Keratinocyte (primary cell): Measurements from ENCODE around the gene RHOA. TPM values are rescaled to one million over a fixed set of nuclear protein-coding genes. Genes with fewer than 3 reads are reported as not detected.

Experiments
- DNase-seq: peaks from one replicate; pipeline ENCODE4 v3.0.0-alpha.2; 2011; ENCODE audit warnings: low read depth, missing footprints, low spot score
- FAIRE-seq: peaks from 2 replicates; lab custom pipeline; 2011; peaks lifted over from hg19 to GRCh38; lab: Jason Lieb, UNC
- H2AFZ ChIP-seq: 2 replicates; pipeline ENCODE4 v1.6.0; 2012; ENCODE audit warnings: low read length, control low read depth, inconsistent platforms; ENCODE audit not compliant: control insufficient read depth
- H3K27ac ChIP-seq: 2 replicates; pipeline ENCODE4 v1.5.1; 2011; ENCODE audit warnings: low read length; ENCODE audit not compliant: control insufficient read depth, insufficient read depth
- H3K27me3 ChIP-seq: 3 replicates; pipeline ENCODE4 v1.6.0; 2011; ENCODE audit warnings: low read length; ENCODE audit not compliant: control insufficient read depth, insufficient read depth; ENCODE audit errors: extremely low read depth
- H3K36me3 ChIP-seq, 2 experiments: 2 replicates in 1 of 2; 3 replicates in 1 of 2; pipeline ENCODE4 v1.5.1; 2011; ENCODE audit warnings: low read length in 2 of 2, mild to moderate bottlenecking in 1 of 2; ENCODE audit not compliant: control insufficient read depth in 2 of 2, insufficient read depth in 2 of 2; ENCODE audit errors: extremely low read depth in 1 of 2
- H3K4me1 ChIP-seq: 3 replicates; pipeline ENCODE4 v1.5.1; 2011; ENCODE audit warnings: low read length; ENCODE audit not compliant: control insufficient read depth, insufficient read depth; ENCODE audit errors: extremely low read depth
- H3K4me2 ChIP-seq: 3 replicates; pipeline ENCODE4 v1.6.0; 2011; ENCODE audit warnings: low read depth, low read length; ENCODE audit not compliant: control insufficient read depth, insufficient read depth; ENCODE audit errors: extremely low read depth
- H3K4me3 ChIP-seq, 3 experiments: fragments of 200-600 bp in 1 of 3; sonication (generic) in 1 of 3; 2 replicates in 2 of 3; 3 replicates in 1 of 3; pipeline ENCODE4 v1.5.1; 2011 to 2016; ENCODE audit warnings: low read length in 3 of 3, mild to moderate bottlenecking in 3 of 3, control low read depth in 2 of 3, inconsistent platforms in 1 of 3, low read depth in 1 of 3, mixed read lengths in 1 of 3, mixed run types in 1 of 3, moderate library complexity in 1 of 3; ENCODE audit not compliant: control insufficient read depth in 2 of 3, insufficient read depth in 2 of 3; ENCODE audit errors: extremely low read depth in 1 of 3
- H3K79me2 ChIP-seq: 2 replicates; pipeline ENCODE4 v1.6.0; 2012; ENCODE audit warnings: low read length; ENCODE audit not compliant: control insufficient read depth, insufficient read depth
- H3K9ac ChIP-seq: 3 replicates; pipeline ENCODE4 v1.6.0; 2011; ENCODE audit warnings: low read length; ENCODE audit not compliant: control insufficient read depth, insufficient read depth; ENCODE audit errors: extremely low read depth
- H3K9me1 ChIP-seq: 3 replicates; pipeline ENCODE4 v1.6.0; 2011; ENCODE audit warnings: low read length; ENCODE audit not compliant: control insufficient read depth, insufficient read depth; ENCODE audit errors: extremely low read depth
- H3K9me3 ChIP-seq: 2 replicates; pipeline ENCODE4 v1.5.1; 2012; ENCODE audit warnings: low read depth, low read length; ENCODE audit not compliant: control insufficient read depth
- H4K20me1 ChIP-seq: 3 replicates; pipeline ENCODE4 v1.6.0; 2011; ENCODE audit warnings: low read length; ENCODE audit not compliant: control insufficient read depth, insufficient read depth; ENCODE audit errors: extremely low read depth
- CTCF ChIP-seq, 3 experiments: IDR thresholded peaks in 1 of 3; conservative IDR thresholded peaks in 1 of 3; optimal IDR thresholded peaks in 1 of 3; 2 replicates in 2 of 3; 3 replicates in 1 of 3; pipeline versions ENCODE3 to v1.5.1; 2011; ENCODE audit warnings: low read length in 3 of 3, mild to moderate bottlenecking in 3 of 3, moderate library complexity in 2 of 3, control low read depth in 1 of 3, inconsistent platforms in 1 of 3; ENCODE audit not compliant: insufficient read depth in 2 of 3; ENCODE audit errors: extremely low read depth in 1 of 3
- EZH2 ChIP-seq: IDR thresholded peaks from one replicate; pipeline ENCODE4 v1.6.1; 2012; ENCODE audit warnings: inconsistent platforms, mild to moderate bottlenecking, low read length, moderate library complexity
- dilution Hi-C: fragments of 300-500 bp; cut with MboI; formaldehyde crosslinking; loops from one replicate; pipeline ENCODE4 v1.7.0; 2020; ENCODE audit warnings: low sequenced_read_pairs; ENCODE audit not compliant: extremely low pct_ligation_motif_present
- polyA plus RNA-seq, 5 experiments: library from polyadenylated mRNA; depleted of rRNA in 3 of 5; stranded (reverse) in 3 of 5; stranded (forward) in 1 of 5; unstranded in 1 of 5; fragments of >200 nt; gene quantifications; 1 replicate in 1 of 5; 2 replicates in 3 of 5; 3 replicates in 1 of 5; pipeline versions ENCODE4 v1.2.1 to v1.2.3, GENCODE V29; 2011 to 2012; ENCODE audit warnings: missing spikeins in 2 of 5, low read depth in 1 of 5, low replicate concordance in 1 of 5

RHOA gene
- polyA plus RNA-seq, 1 donor (not counting 4 experiments of a cell fraction or from before 2014, with no cell fraction given), result 332 TPM

- dilution Hi-C loops, result no loop called here
- Histone ChIP-seq H3K4me2 (no peak overlapping the region), H4K20me1 (no peaks in the 10 kb centered on the region), H3K9me3 (no peaks in the 10 kb centered on the region), H3K4me3 (no peak overlapping the region), H3K4me1 (peaks cover 27% of the 10 kb centered on the region), H3K27ac (no peak overlapping the region), H2AFZ (no peak overlapping the region), H3K9ac (no peak overlapping the region), H3K27me3 (no peaks in the 10 kb centered on the region), H3K36me3 (no peaks in the 10 kb centered on the region), H3K79me2 (no peaks in the 10 kb centered on the region), H3K9me1 (peaks cover 2% of the 10 kb centered on the region)
- TF ChIP-seq EZH2 (no peak), CTCF (optimal IDR thresholded peaks at IDR 0.05 in 1 of 3, IDR thresholded peaks at IDR 0.05 in 1 of 3, conservative IDR thresholded peaks at IDR 0.05 in 1 of 3; ENCODE audit: extremely low read depth in 1 of 3, insufficient read depth in 2 of 3, low read length in 3 of 3) (no peak)
- DNase-seq (no peak), FAIRE-seq (no peak)
These were observed 48.6 kb upstream of the RHOA start for GRCh38 chr3:49460188-49460890.

GRCh38 chr3:49456466-49456865, 44.7 kb upstream of the RHOA start:
- Histone ChIP-seq H3K9ac (no peak overlapping the region), H3K79me2 (no peaks in the 10 kb centered on the region), H3K36me3 (no peaks in the 10 kb centered on the region), H3K4me1 (peaks cover 20% of the 10 kb centered on the region), H3K9me3 (no peaks in the 10 kb centered on the region), H3K4me3 (no peak overlapping the region), H3K27me3 (no peaks in the 10 kb centered on the region), H3K9me1 (peaks cover 2% of the 10 kb centered on the region), H2AFZ (no peak overlapping the region), H3K27ac (no peak overlapping the region), H3K4me2 (no peak overlapping the region), H4K20me1 (no peaks in the 10 kb centered on the region)
- TF ChIP-seq CTCF (optimal IDR thresholded peaks at IDR 0.05 in 1 of 3, IDR thresholded peaks at IDR 0.05 in 1 of 3, conservative IDR thresholded peaks at IDR 0.05 in 1 of 3; ENCODE audit: extremely low read depth in 1 of 3, insufficient read depth in 2 of 3, low read length in 3 of 3) (no peak), EZH2 (no peak)
- FAIRE-seq, result no peak
- no peak for DNase-seq
- dilution Hi-C loops, result no loop called here
